ENCODE data around the gene SUGCT.
"Not testable (repeated sequence)": the region's sequence is repeated elsewhere in the genome, so short reads cannot be mapped to it uniquely, and the experiment has no call there.

Gene SUGCT

DNA sequence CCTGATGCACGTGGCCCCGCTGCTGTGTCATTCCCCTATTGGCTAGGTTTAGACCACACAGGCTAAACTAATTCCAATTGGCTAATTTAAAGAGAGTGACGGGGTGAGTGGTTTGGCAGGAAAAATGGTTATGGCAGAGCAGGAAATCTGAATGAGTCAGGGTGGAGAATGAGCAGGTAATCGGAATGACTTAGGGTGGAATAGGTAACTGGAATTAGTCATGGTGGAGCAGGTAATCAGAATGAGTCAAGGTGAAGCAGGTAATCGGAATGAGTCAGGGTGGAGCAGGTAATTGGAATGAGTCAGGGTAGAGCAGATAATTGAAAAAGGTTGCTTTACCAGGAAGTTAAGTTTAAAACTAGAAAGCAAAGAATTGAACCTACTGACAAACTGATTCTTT is 7.1 kb downstream of the SUGCT start:
- not testable (repeated sequence) for DNase-seq

DNA sequence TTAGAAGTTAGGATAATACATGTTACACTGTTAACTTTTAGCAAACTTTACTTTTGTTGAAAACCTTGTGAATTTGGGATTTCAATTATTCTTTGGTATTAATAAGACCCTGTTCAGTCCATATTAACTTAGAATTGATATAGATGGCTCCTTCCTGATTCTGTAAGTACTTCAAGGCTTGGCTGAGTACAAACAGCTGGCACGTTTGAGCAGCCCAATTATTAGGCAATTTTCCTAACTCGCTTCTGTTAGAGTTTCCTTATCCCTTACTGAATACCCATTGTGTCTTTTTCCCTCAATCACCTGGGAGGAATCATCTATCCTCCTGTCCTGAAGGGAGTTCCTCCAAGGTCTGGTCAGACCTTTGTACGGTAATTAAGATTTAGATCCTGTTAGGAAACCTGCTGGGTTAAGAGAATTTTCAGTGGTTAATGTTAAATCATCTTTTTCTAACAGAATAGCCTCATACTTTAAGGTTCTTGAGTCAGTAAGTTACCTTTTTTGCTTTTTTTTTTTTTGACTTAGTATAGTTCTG is 10.9 kb downstream of the SUGCT start:
- DNase-seq = not testable (repeated sequence)

DNA sequence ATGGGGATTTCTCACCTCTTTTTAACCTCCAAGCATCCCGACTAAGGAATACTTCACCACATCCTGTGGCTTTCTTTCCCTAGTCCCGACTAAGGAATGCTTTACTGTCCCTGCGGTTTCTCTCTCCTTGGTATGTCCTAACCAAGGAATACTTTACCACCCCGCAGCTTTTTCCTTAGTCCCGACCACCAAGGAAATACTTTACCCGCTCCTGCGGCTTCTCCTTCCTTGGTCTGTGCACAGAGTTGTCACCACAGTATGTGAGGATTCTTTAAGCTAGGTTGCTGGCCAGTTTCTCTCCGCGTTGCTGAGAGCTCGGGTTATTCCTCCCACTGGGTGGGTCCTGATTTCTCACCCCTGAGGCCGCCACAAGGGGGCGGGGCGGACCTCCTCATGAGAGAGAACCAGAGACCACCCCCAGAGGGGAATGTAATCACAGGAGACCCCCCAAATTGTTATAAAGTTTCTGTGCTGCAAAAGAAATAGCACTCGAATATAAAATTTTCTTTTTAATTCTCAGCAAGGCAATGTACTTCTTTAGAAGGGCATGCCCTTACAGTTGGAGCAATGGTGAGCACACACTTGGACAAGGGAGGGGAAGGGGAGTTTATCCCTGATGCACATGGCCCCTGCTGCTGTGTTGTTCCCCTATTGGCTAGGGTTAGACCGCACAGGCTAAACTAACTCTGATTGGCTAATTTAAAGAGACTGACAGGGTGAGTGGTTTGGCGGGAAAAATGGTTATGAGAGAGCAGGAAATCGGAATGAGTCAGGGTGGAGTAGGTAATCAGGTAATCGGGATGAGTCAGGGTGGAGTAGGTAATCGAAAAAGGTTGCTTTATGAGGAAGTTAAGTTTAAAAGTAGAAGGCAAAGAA is 12.8 kb downstream of the SUGCT start:
- DNase-seq = no peak

DNA sequence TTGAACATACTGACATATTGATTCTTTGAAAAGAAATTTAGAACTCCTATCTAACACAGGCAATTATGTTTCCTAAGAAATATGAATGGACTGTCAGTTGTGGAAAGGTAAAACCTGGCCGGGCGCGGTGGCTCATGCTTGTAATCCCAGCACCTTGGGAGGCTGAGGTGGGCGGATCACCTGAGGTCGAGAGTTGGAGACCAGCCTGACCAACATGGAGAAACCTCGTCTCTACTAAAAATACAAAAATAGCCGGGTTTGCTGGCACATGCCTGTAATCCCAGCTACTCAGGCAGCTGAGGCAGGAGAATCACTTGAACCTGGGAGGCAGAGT is 13.4 kb downstream of the SUGCT start:
- not testable (repeated sequence) for DNase-seq

DNA sequence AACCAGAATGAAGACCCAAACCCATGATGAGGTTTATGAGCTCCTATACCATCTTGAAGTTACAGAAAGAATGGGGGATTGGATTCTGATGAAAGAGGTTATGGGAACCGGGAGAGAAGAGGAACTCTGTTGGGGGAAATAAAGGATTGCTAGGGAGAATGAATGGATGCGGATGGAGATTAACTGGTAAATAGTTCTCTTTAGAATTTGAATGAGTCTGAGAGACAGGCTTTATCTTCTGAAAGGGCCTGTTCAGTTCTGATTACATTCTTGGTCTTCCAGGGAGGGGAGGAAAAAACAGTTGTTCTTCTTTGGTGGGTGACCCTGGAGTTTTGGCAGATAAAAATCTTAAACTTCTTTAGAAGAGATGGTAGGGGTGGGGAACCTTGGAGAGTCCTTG is 13.9 kb downstream of the SUGCT start:
- DNase-seq = no peak

DNA sequence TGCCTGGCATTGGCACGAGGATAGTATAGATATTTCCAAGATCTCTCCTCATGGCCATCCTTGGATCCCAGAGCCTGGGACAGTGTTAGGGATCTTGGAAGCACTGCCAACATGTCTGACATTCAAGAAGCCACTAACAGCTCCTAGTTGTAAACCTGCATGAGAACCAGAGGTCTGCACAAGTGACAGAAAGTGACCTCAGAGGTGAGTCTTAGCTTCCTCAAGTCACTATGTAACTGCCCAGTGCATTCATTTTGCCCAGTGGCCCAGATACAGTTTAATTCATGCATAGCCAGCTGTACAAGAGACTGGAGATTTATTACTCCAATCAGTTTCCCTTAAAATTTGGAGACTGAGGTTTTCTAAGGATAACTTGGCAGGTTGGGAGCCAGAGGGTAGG is 16.7 kb downstream of the SUGCT start:
- DNase-seq = no peak

DNA sequence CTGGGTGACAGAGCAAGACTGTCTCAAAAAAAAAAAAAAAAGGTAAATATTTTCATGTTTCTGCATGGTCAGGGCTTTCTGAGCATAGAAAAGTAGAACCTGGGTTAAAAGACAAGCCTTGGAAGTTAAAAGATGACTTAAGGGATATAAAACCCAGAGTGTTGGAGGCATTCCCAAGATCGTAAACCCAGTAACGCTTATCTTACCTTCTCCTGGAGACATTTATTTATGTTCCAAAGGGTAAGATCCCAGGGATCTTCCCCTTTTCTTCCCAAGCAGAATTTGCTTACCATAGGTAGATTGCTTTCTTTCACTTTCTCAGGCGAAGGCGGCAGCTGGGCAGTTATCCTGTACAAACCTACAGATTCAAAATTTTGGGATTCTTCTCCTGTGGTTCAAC is 22.2 kb downstream of the SUGCT start:
- no peak for DNase-seq

DNA sequence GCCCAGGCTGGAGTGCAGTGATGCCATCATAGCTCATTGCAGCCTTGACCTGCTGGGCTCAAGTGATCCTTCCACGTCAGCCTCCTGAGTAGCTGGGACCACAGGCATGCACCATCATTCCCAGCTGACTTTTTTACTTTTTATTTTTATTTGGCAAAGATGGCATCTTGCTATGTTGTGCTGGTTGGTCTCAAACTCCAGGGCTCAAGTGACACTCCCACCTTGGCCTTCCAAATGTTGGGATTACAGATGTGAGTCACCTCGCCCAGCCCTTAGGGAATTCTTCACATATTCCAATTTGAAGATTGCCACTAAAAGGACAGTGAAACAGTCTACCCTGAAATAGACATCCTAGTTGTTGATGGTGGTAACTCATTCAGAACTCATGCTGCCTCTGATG is 27.7 kb downstream of the SUGCT start:
- DNase-seq = no peak

DNA sequence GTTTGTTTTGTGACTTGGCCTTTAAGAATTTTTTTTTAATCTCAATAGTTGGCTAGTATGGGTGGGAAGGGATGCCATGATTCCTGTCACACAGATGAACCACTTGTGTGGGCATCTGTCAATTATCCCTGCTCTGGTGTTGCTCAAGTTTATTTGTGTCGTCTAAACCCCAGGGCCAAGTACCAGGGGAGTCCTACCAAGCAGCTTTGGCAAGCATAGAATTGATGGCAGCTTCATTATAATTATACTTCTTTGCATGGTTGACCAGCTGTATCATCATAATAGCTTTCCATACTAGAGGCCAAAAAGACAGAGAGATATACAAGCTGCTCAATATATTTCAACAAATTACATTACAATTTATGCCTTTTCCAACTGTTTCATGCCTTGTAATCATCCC is 30.4 kb downstream of the SUGCT start:
- DNase-seq = no peak

DNA sequence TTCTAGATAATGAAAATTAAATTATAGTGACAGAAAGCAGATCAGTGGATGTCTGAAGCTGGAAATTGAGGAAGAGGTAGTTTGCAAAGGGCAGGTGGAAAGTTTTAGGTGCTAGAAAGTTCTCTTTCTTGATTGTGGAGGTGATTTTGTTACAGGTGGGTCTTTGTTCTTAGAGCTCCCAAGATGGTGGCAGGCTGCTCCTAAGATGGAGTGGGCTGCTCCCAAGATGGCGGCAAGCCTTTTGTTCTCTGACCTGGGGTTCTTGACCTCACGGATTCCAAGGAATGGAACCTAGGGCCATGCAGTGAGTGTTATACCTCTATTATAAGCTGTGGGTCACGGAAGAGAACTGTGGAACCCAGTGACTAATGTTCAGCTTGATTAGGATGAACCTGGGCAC is 32.5 kb downstream of the SUGCT start:
- no peak for DNase-seq

DNA sequence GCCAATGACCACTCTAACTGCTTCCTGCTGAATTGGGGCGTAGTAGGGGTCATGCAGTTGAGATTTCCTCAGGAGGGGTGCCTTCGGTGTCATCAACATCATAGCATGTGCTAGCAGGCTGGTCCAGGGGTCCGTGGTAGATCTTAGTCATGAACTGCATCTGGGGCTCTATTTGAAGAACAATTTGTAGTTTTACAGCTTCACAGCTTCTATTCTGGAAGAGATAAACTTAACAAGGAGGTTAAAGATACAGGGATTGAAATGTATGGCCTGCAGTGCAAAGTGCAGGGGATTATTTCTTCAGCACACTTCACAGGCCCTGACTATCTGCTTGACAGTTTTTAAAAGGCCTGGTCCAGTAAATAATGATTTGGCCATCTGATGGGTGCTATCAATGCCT is 33.5 kb downstream of the SUGCT start:
- DNase-seq = not testable (repeated sequence)

DNA sequence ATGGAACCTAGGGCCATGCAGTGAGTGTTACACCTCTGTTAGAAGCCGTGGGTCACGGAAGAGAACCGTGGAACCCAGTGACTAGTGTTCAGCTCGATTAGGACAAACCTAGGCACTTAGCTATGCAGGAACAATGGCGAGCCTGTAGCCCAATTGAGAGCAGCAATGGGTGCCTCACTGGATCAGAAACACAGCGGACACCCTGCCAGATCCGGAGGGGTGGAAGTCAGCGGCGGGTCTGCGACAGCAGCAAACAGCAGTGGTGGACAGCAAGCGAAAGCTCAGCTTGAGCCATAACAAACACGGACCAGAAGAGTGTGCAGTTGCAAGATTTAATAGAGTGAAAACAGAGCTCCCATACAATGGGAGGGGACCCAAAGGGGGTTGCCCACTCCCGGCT is 38.3 kb downstream of the SUGCT start:
- not testable (repeated sequence) for DNase-seq

DNA sequence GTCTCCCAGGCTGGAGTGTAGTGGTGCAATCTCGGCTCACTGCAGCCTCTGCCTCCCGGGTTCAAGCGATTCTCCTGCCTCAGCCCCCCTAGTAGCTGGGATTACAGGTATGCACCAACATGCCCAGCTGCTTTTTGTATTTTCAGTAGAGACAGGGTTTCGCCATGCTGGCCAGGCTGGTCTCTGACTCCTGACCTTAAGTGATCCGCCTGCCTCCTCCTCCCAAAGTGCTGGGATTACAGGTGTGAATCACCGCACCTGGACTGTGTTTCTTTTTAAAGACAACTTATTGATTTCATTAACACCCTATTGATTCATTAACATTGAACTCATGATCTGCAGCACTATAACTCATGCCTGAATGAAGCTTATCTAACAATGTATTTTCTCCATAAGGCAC is 40.5 kb downstream of the SUGCT start:
- not testable (repeated sequence) for DNase-seq

DNA sequence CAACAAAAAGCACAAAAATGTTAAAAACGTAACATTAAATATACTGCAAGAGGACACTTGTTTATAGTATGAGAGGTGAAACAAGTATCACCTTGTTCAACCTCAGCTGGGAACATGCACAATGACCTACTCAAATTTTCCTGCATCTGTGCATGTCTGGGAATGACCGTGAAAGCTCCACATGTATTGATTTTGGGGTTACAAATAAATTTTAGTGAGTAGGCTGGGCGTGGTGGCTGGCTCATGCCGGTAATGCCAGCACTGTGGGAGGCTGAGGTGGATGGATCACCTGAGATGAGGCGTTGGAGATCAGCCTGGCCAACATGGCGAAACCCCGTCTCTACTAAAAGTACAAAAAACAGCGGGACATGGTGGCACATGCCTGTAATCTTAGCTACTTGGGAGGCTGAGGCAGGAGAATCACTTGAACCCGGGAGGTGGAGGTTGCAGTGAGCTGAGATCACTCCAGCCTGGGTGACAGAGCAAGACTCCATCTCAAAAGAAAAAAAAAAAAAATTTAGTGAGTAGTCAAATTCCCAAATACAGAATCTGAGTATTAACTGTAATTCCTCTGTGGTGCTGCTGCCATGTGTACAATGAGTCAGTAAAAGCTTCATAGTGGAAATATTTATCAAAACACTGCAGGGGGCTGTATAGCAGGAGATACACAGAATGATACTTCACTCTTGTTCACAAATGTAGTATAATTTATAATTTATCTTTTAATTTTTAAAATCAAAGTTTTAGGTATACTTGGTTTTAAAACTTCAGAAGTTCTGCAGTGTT is 41.1 kb downstream of the SUGCT start:
- DNase-seq = no peak

DNA sequence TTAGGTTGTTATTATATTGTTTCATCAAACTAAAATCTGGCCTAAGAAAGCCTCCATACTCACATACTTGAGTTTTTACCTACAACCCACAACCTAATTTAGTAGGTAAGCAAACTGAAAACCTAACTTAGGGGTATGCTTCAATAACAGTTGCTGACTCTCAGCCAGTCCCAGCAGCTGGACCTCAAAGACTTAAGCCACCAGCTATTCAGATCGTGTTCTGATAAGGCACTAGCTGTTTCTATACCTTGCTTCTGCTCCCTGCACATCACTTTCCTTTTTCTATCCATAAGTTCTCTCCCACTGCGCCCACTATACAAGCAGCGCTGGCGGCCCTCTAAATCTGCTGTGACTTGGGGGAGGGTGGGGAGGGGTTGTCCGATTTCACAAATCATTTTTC is 42.3 kb downstream of the SUGCT start:
- DNase-seq = no peak

DNA sequence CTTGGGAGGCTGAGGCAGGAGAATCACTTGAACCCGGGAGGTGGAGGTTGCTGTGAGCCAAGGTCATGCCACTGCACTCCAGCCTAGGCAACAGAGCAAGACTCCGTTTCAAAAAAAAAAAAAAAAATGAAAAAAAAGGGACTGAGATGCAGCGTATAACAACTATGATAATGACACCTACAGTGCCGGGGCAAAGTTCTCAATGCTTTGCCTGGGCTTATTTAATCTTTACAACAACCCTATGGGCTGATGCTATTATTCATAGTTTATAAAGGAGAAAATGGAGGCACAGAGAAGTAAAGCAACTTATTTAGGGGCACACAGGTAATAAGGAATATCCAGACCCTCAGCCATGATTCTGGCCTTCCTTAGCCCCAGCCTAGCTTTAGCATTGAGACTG is 47.6 kb downstream of the SUGCT start:
- no peak for DNase-seq

DNA sequence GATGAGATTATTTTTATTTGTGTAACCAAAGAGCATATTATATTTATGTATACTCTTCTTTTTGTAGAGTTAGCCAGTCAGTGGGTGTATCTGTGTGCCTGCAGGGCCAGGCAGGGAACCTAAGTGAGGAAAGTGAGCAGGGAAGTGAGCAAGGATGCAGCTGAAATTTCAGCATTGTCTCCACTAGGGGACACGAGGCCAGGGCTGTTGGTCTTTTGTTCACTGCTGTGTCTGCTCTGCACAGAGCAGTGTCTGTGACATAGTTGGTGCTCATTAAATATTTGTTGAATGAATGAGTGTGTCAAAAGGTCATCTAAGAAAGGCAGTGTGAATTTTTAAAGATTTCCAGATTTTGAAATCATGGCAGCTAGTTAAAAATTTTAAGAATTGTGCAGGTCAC is 51.8 kb downstream of the SUGCT start:
- DNase-seq = no peak

DNA sequence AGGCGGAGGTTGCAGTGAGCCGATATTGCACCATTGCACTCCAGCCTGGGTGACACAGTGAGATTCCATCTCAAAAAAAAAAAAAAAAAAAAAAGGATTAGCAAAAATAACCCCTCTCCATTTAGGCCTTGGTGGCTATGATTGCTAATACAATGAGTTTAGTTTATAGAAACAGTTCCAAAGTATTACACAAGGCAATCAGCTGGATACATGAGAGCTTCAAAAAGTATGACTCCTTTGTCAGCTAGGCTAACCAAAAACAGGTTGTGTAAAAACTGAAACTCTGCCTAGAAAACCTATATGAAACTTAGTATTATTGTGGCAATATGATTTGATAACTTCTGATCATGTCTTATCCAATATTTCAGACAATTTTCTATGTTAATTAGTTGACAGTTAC is 57.2 kb downstream of the SUGCT start:
- DNase-seq = no peak

DNA sequence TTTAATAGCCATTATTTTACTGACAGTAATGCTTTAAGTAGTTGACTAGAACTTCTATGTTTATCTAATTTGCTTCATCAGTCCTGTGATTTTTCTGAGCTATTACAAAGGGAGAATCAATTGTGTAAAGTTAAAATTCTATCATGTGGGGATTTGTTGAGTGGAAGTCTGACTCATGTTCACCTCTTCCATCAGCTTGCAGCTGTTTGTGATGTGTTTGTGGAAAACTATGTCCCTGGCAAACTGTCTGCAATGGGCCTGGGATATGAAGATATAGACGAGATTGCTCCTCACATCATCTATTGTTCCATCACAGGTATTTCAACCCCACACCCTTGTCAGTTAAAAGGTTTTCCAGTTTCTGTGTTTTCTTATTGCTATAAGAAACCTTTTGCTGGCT is 59.9 kb downstream of the SUGCT start:
- no peak for DNase-seq

DNA sequence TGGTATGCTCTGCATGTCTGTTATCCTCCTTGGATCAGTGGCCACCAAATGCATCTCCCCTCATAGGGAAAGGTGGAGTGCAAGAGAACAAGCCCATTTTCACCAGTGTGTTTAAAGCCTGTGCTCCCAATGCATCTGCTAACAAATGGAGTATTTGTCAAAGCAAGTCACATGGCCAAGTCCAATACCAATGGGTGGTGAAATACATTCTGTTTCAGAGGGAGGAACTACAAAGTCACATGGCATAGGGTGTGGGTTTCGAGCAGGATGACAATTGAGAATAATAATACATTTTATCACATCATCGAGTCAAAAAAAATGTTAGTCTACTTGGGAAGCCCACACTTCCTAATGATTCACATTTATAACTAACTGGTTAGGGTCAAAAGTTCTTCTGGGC is 62.7 kb downstream of the SUGCT start:
- DNase-seq = no peak

DNA sequence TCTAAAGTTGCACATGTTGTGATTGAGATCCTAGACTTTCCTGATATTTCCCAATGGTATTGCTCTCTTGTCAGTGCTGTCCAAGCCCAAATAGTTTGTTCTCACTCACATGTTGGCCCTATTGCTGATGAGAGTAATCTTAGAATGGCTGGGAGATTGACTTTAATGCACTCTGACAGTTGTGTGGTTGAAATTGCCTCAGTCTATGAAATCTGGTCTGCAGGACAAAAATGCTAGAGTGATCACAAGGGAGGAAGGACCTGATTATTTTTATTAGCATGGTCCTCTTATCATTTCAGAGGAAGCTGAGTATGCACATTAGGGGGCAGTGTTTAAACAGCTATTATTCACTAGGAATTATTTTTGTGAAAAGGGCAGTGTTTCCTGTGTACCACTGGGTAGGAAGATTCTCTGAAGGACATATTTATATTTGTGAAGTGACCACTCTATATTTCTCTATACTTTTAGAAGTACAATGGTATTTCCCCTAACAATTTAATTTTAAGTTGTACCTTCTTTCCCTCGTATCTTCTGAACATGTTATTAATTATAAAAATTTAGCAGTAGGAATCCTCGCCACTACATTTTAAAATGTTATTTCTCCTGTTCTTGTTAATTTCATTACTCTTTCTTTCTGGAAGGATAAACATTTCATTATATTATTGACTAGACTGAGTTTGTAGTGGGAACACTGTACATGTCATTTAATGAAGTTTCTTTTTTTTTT is 64.4 kb downstream of the SUGCT start:
- DNase-seq = no peak

DNA sequence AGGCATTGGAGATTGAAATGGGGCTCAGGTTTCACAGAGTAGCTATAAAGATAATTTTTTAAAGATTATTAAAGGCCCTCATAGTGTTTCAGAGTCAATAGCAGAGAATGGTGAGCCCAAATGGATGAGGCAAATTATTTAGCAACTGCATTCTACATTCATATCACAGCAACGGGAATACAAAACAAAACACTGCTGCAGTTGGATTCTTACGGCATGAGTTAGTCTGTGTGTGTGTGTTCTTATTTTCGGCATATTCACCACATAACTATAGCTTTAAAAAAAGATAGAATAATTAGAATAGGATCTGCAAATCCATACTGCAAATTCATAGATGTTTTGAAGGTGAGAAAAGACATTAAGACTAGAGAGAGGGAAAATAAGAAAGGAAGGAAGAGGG is 66.0 kb downstream of the SUGCT start:
- DNase-seq = no peak

DNA sequence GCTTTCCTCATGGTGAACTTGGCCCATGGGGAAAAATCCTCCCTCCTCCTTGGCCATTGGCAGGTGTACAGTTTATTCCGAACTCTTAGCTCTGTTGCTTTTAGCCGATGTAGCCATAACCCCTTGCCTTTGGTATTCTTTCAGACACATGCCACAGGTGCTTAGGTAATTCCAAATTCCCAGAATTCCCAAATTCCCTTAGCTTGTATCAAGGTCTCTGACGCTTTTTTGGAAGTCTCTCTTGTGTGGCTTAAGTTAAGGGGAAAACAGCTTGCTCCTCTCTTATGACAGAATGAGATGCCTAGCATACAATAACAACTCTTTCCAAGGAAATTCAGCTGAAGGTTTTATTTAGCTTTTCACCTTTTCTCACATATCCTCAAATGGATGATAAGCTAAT is 68.0 kb downstream of the SUGCT start:
- no peak for DNase-seq

DNA sequence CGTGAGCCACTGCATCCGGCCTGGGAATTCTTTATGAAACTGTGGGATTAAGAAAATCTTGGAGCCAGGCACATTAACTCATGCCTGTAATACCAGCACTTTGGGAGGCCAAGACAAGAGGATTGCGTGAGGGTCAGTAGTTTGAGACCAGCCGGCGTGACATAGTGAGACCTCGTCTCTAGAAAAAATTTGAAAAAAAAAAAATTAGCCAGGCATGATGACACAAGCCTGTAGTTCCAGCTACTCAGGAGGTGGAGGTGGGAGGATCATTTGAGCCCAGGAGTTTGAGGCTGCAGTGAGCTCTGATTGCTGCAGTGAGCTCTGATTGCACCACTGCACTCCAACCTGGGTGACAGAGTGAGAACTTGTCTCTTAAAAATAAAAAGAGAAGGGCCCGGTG is 69.8 kb downstream of the SUGCT start:
- no peak for DNase-seq

All from NCI-H510A treated with DMSO at 0.1 percent for 48 hours (cell line).